GM21381 (cell line): ENCODE results near the gene RFC4.

Experiments used
- ATAC-seq: cut with Tn5 transposase; IDR thresholded peaks from one replicate; pipeline ENCODE4 v1.9.1; 2021; ENCODE audit warnings: mild to moderate bottlenecking, moderate library complexity; ENCODE audit not compliant: unreplicated experiment

RFC4 gene

DNA sequence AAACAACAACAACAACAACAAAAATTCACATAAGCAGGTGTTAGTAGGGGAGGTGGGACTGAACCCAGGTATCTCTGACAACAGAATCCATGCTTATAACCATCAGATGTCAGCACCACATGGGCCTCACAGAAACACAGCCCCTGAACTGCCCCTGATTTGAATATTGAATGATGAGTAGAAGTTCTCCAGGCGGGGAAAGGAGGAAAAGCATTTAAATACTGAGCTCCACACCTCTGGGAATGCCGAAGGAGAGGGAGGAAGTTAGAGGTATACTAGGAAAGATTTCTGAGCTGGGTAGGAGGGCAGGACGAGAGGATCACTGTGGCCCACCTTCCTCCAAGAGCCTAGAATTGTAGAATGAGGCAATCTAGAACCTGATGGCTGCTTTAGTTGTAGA is 54.8 kb downstream of the RFC4 start:
- ATAC-seq, result no peak

DNA sequence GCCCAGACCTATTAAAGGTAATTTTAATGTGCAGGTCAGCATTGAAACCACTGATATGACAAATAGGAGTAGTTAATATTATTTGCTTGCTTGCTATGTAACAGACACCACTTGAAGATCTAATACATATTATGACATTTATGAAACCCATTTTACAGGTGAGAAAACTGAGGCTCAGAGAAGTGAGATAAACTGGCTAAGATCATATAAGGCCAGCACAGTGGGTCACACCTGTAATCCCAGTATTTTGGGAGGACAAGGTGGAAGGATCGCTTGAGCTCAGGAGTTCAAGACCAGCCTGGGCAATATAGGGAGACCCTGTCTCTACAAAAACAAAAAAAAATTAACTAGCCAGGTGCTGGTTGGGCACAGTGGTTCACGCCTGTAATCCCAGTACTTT is 56.0 kb downstream of the RFC4 start:
- ATAC-seq, result no peak

DNA sequence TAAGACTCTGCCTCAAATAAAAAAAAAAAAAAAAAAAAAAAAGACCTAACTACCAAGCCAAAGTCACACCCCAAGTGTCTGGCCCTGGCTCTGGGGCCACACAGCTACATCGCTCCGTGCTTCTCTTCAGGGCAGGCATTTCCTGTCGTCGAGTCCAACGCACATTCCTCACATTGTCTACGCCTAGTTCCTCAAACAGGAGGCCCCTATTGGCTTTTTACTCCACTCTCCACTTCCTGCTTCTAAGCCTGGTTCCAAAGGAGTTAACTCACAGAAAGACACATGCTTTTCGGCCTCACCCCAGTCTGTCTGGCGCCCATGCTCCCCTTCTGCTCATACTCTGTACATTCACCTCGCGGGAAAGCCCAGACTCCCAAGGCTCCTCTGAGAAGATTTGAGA is 60.3 kb downstream of the RFC4 start:
- no peak for ATAC-seq

DNA sequence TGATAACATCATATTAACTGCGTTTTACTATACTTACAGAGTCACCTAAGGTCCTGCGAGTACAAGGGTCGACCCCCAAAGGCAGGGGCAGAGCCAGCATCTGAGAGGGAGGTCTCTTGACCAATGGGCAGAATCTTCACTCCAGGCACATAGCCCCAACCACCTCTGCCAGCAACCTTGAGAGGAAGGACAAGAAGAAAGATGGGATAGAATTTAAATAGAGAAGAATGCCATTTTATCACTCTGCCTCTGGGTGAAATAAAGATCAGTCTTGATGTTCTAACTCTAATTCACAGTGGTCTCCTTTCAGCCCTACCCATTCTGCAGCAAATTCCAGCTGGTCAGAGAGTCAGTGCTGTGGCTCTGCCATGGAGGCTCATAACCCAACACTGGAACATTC is 62.6 kb downstream of the RFC4 start:
- no peak for ATAC-seq

DNA sequence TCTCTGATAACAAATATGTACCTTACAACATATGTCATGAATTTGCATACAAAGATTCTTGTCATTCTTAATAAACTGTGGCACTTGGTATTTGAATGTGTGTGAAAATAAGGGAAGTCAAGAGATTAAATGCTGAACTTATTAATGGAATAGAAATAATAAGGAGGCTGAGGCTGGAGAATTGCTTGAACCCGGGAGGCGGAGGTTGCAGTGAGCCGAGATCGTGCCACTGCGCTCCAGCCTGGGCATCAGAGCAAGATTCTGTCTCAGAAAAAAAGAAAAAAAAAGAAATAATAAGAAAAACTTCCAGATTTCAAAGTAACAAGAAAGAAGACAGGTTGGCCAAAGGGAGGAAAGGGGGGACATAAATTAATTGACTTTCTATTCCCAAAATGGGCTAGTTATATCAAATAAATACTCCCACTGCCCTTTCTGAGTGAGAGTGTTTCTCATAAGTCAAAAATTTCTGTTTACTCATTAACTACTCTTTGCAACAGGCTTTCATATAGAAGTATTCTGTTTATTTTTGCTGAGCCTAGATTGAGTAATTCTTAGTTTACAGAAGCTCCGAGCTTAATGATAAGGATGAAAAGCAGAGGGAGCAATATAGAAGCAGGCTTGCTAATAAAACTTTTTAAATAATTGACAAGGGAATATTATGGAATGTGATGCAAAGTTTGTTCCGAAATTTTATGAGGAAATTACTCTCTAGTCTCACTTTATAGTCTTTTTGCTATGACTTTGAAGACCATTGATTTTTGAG is 63.5 kb downstream of the RFC4 start:
- no peak for ATAC-seq
